ENCODE data around the gene PLCG1. TPM values are rescaled to one million over a fixed set of nuclear protein-coding genes. Genes with fewer than 3 reads are reported as not detected.

PLCG1 gene
- total and polyA plus RNA-seq, 9 of the 15 experiments (the other 6 are each of a cell fraction or from before 2014, with no cell fraction given), result 1.7 to 67.0 (median 34.8) TPM

- TF ChIP-seq AFF1 (IDR thresholded peaks at IDR 0.05; ENCODE audit: low read depth in 1 of 2, partially characterized antibody in 2 of 2) (no peak), RBM39 (optimal IDR thresholded peaks at IDR 0.05; ENCODE audit: low read depth, low read length) (peak; percentile 63), CBX8 (IDR thresholded peaks at IDR 0.05; ENCODE audit: borderline replicate concordance, extremely low read depth, low read depth, low read length, poor library complexity, severe bottlenecking) (no peak), SAFB2 (IDR thresholded peaks at IDR 0.05; ENCODE audit: borderline replicate concordance, low read depth, low read length, severe bottlenecking) (no peak), TBL1XR1 (IDR thresholded peaks at IDR 0.05; ENCODE audit: low read length in 2 of 2) (no peak), ARID3A (IDR thresholded peaks at IDR 0.05; ENCODE audit: borderline replicate concordance, low read depth, low read length) (no peak), ZBTB26 (CRISPR knock-in tag; IDR thresholded peaks at IDR 0.05) (no peak), ETV5 (CRISPR knock-in tag; IDR thresholded peaks at IDR 0.05; ENCODE audit: low read depth) (no peak), CREM (IDR thresholded peaks at IDR 0.05; ENCODE audit: low read depth) (peak; percentile 76), EWSR1 (IDR thresholded peaks at IDR 0.05; ENCODE audit: borderline replicate concordance, low read depth, partially characterized antibody) (no peak), KDM4B (IDR thresholded peaks at IDR 0.05; ENCODE audit: borderline replicate concordance in 2 of 2, low read depth in 1 of 2) (no peak), NR3C1 (CRISPR knock-in tag; IDR thresholded peaks at IDR 0.05) (no peak), ZNF696 (CRISPR knock-in tag; conservative IDR thresholded peaks at IDR 0.05) (no peak), ELK1 (CRISPR knock-in tag; IDR thresholded peaks at IDR 0.05) (no peak), ZNF586 (CRISPR knock-in tag; conservative IDR thresholded peaks at IDR 0.05) (no peak), ILK (tag; IDR thresholded peaks at IDR 0.05; ENCODE audit: borderline replicate concordance, low read depth) (no peak), CBFB (CRISPR knock-in tag; IDR thresholded peaks at IDR 0.05) (peak; percentile 43; the same call in 1 of the 2 replicates)
Observed at GRCh38 chr20:41135187-41135887, 2.0 kb upstream of the PLCG1 start (continued).
